K562 (cell line): ENCODE data around the gene SPAG9.

Experiments used
- CHCHD3 ChIP-seq: fragments of 250-450 bp; sonication (Bioruptor Pico); IDR thresholded peaks from 2 replicates; pipeline ENCODE4 v2.1.2; 2022; ENCODE audit warnings: mild to moderate bottlenecking
- HNRNPLL ChIP-seq: fragments of 200-400 bp; formaldehyde crosslinking; IDR thresholded peaks from 2 replicates; pipeline ENCODE4 v1.6.1; 2017; ENCODE audit warnings: low read length, low read depth, mild to moderate bottlenecking; ENCODE audit not compliant: poor library complexity, severe bottlenecking
- POLR2A ChIP-seq: fragments of 450-650 bp; conservative IDR thresholded peaks from 2 replicates; pipeline ENCODE4 v1.6.1; 2016
- SNIP1 ChIP-seq: fragments of 450-650 bp; IDR thresholded peaks from 2 replicates; pipeline ENCODE4 v1.7.1; 2017; ENCODE audit warnings: low read depth, mild to moderate bottlenecking
- TF ChIP-seq, protein P1 (sequence below), 3 experiments: IDR thresholded peaks in 2 of 3; conservative IDR thresholded peaks in 1 of 3; 2 replicates each; pipeline ENCODE4 v1.5.1; 2011 to 2012; ENCODE audit warnings: low read length in 3 of 3, mild to moderate bottlenecking in 3 of 3, control low read depth in 2 of 3, improper control_type of control experiment in 1 of 3, inconsistent platforms in 1 of 3, low read depth in 1 of 3, mixed read lengths in 1 of 3, moderate library complexity in 1 of 3; ENCODE audit not compliant: insufficient read depth in 2 of 3

DNA sequence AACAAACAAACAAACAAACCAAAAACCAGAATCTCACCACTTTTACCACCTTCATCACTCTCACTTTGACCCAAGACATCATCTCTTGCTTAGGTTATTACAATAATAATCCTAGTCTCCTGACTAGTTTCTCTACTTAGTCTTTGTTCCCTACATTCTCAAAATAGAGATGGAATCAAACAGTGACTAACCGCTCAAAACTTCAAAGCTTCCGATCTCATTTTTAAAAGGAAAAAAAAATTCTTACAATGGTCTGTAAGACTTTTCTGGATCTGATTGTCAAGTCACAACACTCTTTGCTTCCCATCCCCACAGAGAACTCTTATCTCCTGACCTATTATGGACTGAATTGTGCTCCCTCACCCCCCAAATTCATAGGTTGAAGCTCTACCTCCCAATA, 60.9 kb downstream of the SPAG9 start:
- no peak for TF ChIP-seq HNRNPLL
- no peak for TF ChIP-seq POLR2A
- TF ChIP-seq, protein P1, sequence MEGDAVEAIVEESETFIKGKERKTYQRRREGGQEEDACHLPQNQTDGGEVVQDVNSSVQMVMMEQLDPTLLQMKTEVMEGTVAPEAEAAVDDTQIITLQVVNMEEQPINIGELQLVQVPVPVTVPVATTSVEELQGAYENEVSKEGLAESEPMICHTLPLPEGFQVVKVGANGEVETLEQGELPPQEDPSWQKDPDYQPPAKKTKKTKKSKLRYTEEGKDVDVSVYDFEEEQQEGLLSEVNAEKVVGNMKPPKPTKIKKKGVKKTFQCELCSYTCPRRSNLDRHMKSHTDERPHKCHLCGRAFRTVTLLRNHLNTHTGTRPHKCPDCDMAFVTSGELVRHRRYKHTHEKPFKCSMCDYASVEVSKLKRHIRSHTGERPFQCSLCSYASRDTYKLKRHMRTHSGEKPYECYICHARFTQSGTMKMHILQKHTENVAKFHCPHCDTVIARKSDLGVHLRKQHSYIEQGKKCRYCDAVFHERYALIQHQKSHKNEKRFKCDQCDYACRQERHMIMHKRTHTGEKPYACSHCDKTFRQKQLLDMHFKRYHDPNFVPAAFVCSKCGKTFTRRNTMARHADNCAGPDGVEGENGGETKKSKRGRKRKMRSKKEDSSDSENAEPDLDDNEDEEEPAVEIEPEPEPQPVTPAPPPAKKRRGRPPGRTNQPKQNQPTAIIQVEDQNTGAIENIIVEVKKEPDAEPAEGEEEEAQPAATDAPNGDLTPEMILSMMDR (IDR thresholded peaks at IDR 0.05 in 2 of 3, conservative IDR thresholded peaks at IDR 0.05 in 1 of 3; ENCODE audit: insufficient read depth in 2 of 3, low read depth in 1 of 3, low read length in 3 of 3), result no peak
- no peak for TF ChIP-seq CHCHD3 (CRISPR knock-in tag)
- no peak for TF ChIP-seq SNIP1
